ENCODE measurements around the gene KCNH3.
"Not testable (repeated sequence)": the region's sequence is repeated elsewhere in the genome, so short reads cannot be mapped to it uniquely, and the experiment has no call there.

KCNH3 gene

DNA sequence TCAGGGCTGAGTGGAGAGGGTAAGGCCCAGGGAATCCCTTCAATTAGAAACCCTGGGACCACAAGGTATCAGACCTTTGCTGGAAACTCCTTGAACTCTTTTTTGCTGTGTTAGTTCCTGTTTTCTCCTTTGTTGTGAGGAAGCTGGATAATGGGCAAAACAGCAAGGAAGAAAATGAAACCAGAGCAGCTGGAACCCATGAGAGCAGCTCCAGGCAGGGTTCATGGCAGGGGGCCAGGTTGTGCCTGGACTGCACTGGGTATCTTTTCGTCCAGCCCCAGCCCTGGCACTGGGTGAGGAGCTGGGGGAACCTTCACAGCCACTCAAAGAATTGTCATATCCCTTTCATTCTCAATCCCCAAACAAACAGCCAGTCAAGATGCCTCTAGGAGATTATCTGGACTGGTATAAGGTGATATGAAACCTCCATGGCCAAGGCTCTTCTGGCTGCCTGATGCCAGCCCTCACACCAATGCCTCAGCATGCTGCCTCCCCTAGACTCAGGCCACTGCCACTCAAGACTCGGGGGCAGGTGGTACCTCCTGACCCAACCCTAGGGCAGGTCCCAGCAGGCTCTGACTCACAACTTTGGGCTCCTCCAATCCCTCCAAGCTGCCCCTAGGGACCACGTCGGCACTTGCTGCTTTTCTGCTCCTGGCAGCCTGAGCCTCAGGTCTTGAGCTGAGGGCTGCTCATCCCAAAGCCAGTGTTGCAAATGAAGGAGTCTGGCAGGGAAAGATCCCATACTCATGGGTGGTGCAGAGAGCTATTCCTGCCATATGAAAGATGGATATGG, 50.1 kb downstream of the KCNH3 start:
- DNase-seq, result no peak

GRCh38 chr12:49598527-49598926, 59.7 kb downstream of the KCNH3 start:
- DNase-seq, result no peak

- DNase-seq, result no peak
Measured at GRCh38 chr12:49599961-49600360, 61.1 kb downstream of the KCNH3 start.

- no peak for DNase-seq
Measured at GRCh38 chr12:49603721-49604120, 64.9 kb downstream of the KCNH3 start.

GRCh38 chr12:49604856-49605255, 66.0 kb downstream of the KCNH3 start:
- no peak for DNase-seq

DNA sequence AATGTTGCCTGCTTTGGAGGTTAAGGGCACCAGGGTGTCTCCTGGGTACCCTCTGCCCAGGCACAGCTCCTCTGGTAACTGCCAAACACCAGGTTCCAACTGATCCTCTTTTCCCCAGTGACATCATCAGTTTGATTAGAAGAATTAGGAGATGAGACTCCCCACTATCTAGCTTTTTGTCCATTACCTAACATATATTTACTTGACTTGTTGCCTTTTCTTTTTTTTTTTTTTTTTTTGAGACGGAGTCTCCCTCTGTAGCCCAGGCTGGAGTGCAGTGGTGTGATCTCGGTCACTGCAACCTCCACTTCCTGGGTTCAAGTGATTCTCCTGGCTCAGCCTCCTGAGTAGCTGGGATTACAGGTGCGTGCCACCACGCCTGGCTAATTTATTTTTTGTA, 66.7 kb downstream of the KCNH3 start, which contains the start of gene FAM186B:
Gene FAM186B (minus strand): TSS at position 101 of the 400 bp plus-strand sequence. CDS start 162 bp downstream, outside the sequence.
- not testable (repeated sequence) for DNase-seq

Measured in effector CD4-positive, alpha-beta T cell (primary cell).